HG02943 (cell line): ENCODE measurements around the gene KCNJ12.
"Not testable (repeated sequence)": the region's sequence is repeated elsewhere in the genome, so short reads cannot be mapped to it uniquely, and the experiment has no call there.

Experiments used
- ATAC-seq: cut with Tn5 transposase; IDR thresholded peaks from one replicate; pipeline ENCODE4 v1.9.1; 2021; ENCODE audit warnings: mild to moderate bottlenecking, low read depth, moderate library complexity; ENCODE audit not compliant: unreplicated experiment

KCNJ12 gene

GRCh38 chr17:21381076-21381706 is 5.0 kb downstream of the KCNJ12 start:
- no peak for ATAC-seq

- ATAC-seq, result no peak
Measured at GRCh38 chr17:21382560-21383495, 6.7 kb downstream of the KCNJ12 start.

GRCh38 chr17:21385281-21385845 is 9.2 kb downstream of the KCNJ12 start:
- no peak for ATAC-seq

- ATAC-seq, result no peak
Measured at GRCh38 chr17:21387616-21388015, 11.5 kb downstream of the KCNJ12 start.

GRCh38 chr17:21388066-21388465 is 11.9 kb downstream of the KCNJ12 start:
- ATAC-seq, result no peak

- ATAC-seq, result no peak
Measured at GRCh38 chr17:21388944-21389343, 12.8 kb downstream of the KCNJ12 start.

- no peak for ATAC-seq
Measured at GRCh38 chr17:21389394-21389793, 13.2 kb downstream of the KCNJ12 start.

GRCh38 chr17:21390294-21390693 is 14.1 kb downstream of the KCNJ12 start:
- no peak for ATAC-seq

GRCh38 chr17:21392266-21392665 is 16.1 kb downstream of the KCNJ12 start:
- no peak for ATAC-seq

- no peak for ATAC-seq
Measured at GRCh38 chr17:21394265-21394664, 18.1 kb downstream of the KCNJ12 start.

- no peak for ATAC-seq
Measured at GRCh38 chr17:21395764-21396163, 19.6 kb downstream of the KCNJ12 start.

GRCh38 chr17:21396237-21396636 is 20.1 kb downstream of the KCNJ12 start:
- no peak for ATAC-seq

- ATAC-seq, result no peak
Measured at GRCh38 chr17:21397341-21398190, 21.4 kb downstream of the KCNJ12 start.

- ATAC-seq, result no peak
Measured at GRCh38 chr17:21399474-21400186, 23.5 kb downstream of the KCNJ12 start.

GRCh38 chr17:21400187-21400569 is 24.0 kb downstream of the KCNJ12 start:
- ATAC-seq, result not testable (repeated sequence)

- ATAC-seq, result no peak
Measured at GRCh38 chr17:21400816-21401593, 24.8 kb downstream of the KCNJ12 start.

- not testable (repeated sequence) for ATAC-seq
Measured at GRCh38 chr17:21402166-21402571, 26.0 kb downstream of the KCNJ12 start.

GRCh38 chr17:21402926-21403325 is 26.8 kb downstream of the KCNJ12 start:
- ATAC-seq, result not testable (repeated sequence)

- not testable (repeated sequence) for ATAC-seq
Measured at GRCh38 chr17:21404106-21404505, 27.9 kb downstream of the KCNJ12 start.
